HK-2 (cell line): ENCODE data around the gene ENO4.
A peak's percentile ranks its signal among the peaks of the same experiment; 100 is the strongest.

ENCODE experiments used
- DNase-seq: peaks from one replicate; pipeline ENCODE4 v3.0.0-alpha.2; 2018; ENCODE audit not compliant: unreplicated experiment

ENO4 gene

GRCh38 chr10:116868722-116869121 is 19.4 kb downstream of the ENO4 start:
- no peak for DNase-seq

- no peak for DNase-seq
These were observed 21.6 kb downstream of the ENO4 start for GRCh38 chr10:116870949-116871348.

GRCh38 chr10:116873134-116873533 is 23.8 kb downstream of the ENO4 start:
- DNase-seq, result no peak

GRCh38 chr10:116875897-116876296 is 26.6 kb downstream of the ENO4 start:
- no peak for DNase-seq

GRCh38 chr10:116877391-116877790 is 28.1 kb downstream of the ENO4 start:
- DNase-seq, result no peak

- no peak for DNase-seq
These were observed 28.8 kb downstream of the ENO4 start for GRCh38 chr10:116878123-116878522.

- DNase-seq, result no peak
These were observed 30.5 kb downstream of the ENO4 start for GRCh38 chr10:116879817-116880216.

- peak; percentile 65 for DNase-seq
These were observed 31.6 kb downstream of the ENO4 start for GRCh38 chr10:116880716-116881482.

- DNase-seq, result no peak
These were observed 33.3 kb downstream of the ENO4 start for GRCh38 chr10:116882639-116883038.

- no peak for DNase-seq
These were observed 37.5 kb downstream of the ENO4 start for GRCh38 chr10:116886772-116887171.

GRCh38 chr10:116888380-116889055 is 39.2 kb downstream of the ENO4 start:
- DNase-seq, result peak; percentile 74

- DNase-seq, result no peak
These were observed 39.8 kb downstream of the ENO4 start for GRCh38 chr10:116889066-116889465.

- DNase-seq, result no peak
These were observed 41.9 kb downstream of the ENO4 start for GRCh38 chr10:116891208-116891607.

GRCh38 chr10:116892907-116893685 is 43.8 kb downstream of the ENO4 start:
- no peak for DNase-seq

GRCh38 chr10:116893686-116894037 is 44.4 kb downstream of the ENO4 start:
- DNase-seq, result no peak

- peak; percentile 50 for DNase-seq
These were observed 50.3 kb downstream of the ENO4 start for GRCh38 chr10:116899626-116900025.

- DNase-seq, result peak; percentile 44
These were observed 56.5 kb downstream of the ENO4 start for GRCh38 chr10:116905845-116906210.

GRCh38 chr10:116907245-116907987 is 58.1 kb downstream of the ENO4 start:
- DNase-seq, result no peak

- DNase-seq, result no peak
These were observed 60.0 kb downstream of the ENO4 start for GRCh38 chr10:116909307-116909706.

- no peak for DNase-seq
These were observed 61.6 kb downstream of the ENO4 start for GRCh38 chr10:116910910-116911309.

GRCh38 chr10:116912162-116912561 is 62.9 kb downstream of the ENO4 start:
- DNase-seq, result no peak

GRCh38 chr10:116913695-116914094 is 64.4 kb downstream of the ENO4 start:
- no peak for DNase-seq
